HG03575 (cell line): ENCODE data around the gene AGMO.
"Not testable (repeated sequence)": the region's sequence is repeated elsewhere in the genome, so short reads cannot be mapped to it uniquely, and the experiment has no call there.

Experiments used
- ATAC-seq: cut with Tn5 transposase; IDR thresholded peaks from one replicate; pipeline ENCODE4 v1.9.1; 2021; ENCODE audit not compliant: unreplicated experiment, insufficient number of reproducible peaks, low FRiP score; ENCODE audit errors: extremely low read depth

The AGMO gene

GRCh38 chr7:15303357-15303756 lies 258.5 kb downstream of the AGMO start:
- no peak for ATAC-seq

- not testable (repeated sequence) for ATAC-seq
Measured at GRCh38 chr7:15300986-15301385, 260.8 kb downstream of the AGMO start.

GRCh38 chr7:15292138-15292537 lies 269.7 kb downstream of the AGMO start:
- no peak for ATAC-seq

- ATAC-seq, result no peak
Measured at GRCh38 chr7:15291699-15292098, 270.1 kb downstream of the AGMO start.

GRCh38 chr7:15288741-15289140 lies 273.1 kb downstream of the AGMO start:
- ATAC-seq, result no peak

GRCh38 chr7:15284396-15284795 lies 277.4 kb downstream of the AGMO start:
- ATAC-seq, result no peak

- no peak for ATAC-seq
Measured at GRCh38 chr7:15280078-15280733, 281.6 kb downstream of the AGMO start.

- no peak for ATAC-seq
Measured at GRCh38 chr7:15279640-15280039, 282.2 kb downstream of the AGMO start.

GRCh38 chr7:15257689-15258088 lies 304.1 kb downstream of the AGMO start:
- no peak for ATAC-seq

- no peak for ATAC-seq
Measured at GRCh38 chr7:15252181-15252580, 309.6 kb downstream of the AGMO start.

GRCh38 chr7:15248514-15248913 lies 313.3 kb downstream of the AGMO start:
- ATAC-seq, result no peak

GRCh38 chr7:15245831-15246230 lies 316.0 kb downstream of the AGMO start:
- ATAC-seq, result no peak

GRCh38 chr7:15239801-15240200 lies 322.0 kb downstream of the AGMO start:
- no peak for ATAC-seq

GRCh38 chr7:15236952-15237351 lies 324.9 kb downstream of the AGMO start:
- no peak for ATAC-seq

GRCh38 chr7:15234431-15234830 lies 327.4 kb downstream of the AGMO start:
- no peak for ATAC-seq

- ATAC-seq, result no peak
Measured at GRCh38 chr7:15228831-15229230, 333.0 kb downstream of the AGMO start.

GRCh38 chr7:15225981-15226380 lies 335.8 kb downstream of the AGMO start:
- ATAC-seq, result no peak

- no peak for ATAC-seq
Measured at GRCh38 chr7:15219758-15220157, 342.1 kb downstream of the AGMO start.

- ATAC-seq, result no peak
Measured at GRCh38 chr7:15218261-15218660, 343.6 kb downstream of the AGMO start.

- ATAC-seq, result no peak
Measured at GRCh38 chr7:15215616-15216015, 346.2 kb downstream of the AGMO start.

GRCh38 chr7:15214976-15215375 lies 346.8 kb downstream of the AGMO start:
- ATAC-seq, result no peak
